HL-60 (cell line): ENCODE measurements around the gene CERS5.

ENCODE experiments used
- GABPA ChIP-seq: IDR thresholded peaks from 2 replicates; pipeline ENCODE4 v1.6.1; 2012; ENCODE audit warnings: low read depth
- POLR2AphosphoS5 ChIP-seq: IDR thresholded peaks from 2 replicates; pipeline ENCODE4 v1.6.1; 2012; ENCODE audit warnings: low read depth
- SPI1 ChIP-seq: IDR thresholded peaks from 2 replicates; pipeline ENCODE4 v1.6.1; 2012; ENCODE audit warnings: low read depth, mild to moderate bottlenecking, borderline replicate concordance
- TF ChIP-seq, protein P1 (sequence below): IDR thresholded peaks from one replicate; pipeline ENCODE4 v1.5.1; 2011; ENCODE audit warnings: low read length, control low read depth, inconsistent platforms; ENCODE audit not compliant: insufficient read depth
- TF ChIP-seq, protein P2 (sequence below): IDR thresholded peaks from 2 replicates; pipeline ENCODE4 v1.6.1; 2012; ENCODE audit warnings: low read depth; ENCODE audit not compliant: insufficient replicate concordance

DNA sequence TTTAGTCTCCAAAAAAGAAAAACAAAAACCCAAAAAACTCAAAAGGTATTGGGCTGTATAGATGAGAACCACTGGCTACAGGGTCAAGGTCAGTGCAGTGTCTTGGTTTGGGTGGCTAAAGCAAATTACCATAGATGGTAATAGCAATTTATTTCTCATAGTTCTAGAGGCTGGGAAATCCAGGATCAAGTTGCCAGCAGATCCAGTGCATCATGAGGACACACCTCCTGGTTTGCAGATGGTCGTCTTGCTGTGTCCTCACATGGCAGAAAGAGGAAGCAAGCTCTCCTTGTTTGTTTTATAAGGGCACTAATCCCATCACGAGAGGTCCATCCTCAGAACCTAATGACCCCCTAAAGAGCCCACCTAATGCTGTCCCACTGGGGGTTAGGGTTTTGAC, 44.0 kb downstream of the CERS5 start:
- TF ChIP-seq, protein P1, sequence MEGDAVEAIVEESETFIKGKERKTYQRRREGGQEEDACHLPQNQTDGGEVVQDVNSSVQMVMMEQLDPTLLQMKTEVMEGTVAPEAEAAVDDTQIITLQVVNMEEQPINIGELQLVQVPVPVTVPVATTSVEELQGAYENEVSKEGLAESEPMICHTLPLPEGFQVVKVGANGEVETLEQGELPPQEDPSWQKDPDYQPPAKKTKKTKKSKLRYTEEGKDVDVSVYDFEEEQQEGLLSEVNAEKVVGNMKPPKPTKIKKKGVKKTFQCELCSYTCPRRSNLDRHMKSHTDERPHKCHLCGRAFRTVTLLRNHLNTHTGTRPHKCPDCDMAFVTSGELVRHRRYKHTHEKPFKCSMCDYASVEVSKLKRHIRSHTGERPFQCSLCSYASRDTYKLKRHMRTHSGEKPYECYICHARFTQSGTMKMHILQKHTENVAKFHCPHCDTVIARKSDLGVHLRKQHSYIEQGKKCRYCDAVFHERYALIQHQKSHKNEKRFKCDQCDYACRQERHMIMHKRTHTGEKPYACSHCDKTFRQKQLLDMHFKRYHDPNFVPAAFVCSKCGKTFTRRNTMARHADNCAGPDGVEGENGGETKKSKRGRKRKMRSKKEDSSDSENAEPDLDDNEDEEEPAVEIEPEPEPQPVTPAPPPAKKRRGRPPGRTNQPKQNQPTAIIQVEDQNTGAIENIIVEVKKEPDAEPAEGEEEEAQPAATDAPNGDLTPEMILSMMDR: no peak
- TF ChIP-seq, protein P2, sequence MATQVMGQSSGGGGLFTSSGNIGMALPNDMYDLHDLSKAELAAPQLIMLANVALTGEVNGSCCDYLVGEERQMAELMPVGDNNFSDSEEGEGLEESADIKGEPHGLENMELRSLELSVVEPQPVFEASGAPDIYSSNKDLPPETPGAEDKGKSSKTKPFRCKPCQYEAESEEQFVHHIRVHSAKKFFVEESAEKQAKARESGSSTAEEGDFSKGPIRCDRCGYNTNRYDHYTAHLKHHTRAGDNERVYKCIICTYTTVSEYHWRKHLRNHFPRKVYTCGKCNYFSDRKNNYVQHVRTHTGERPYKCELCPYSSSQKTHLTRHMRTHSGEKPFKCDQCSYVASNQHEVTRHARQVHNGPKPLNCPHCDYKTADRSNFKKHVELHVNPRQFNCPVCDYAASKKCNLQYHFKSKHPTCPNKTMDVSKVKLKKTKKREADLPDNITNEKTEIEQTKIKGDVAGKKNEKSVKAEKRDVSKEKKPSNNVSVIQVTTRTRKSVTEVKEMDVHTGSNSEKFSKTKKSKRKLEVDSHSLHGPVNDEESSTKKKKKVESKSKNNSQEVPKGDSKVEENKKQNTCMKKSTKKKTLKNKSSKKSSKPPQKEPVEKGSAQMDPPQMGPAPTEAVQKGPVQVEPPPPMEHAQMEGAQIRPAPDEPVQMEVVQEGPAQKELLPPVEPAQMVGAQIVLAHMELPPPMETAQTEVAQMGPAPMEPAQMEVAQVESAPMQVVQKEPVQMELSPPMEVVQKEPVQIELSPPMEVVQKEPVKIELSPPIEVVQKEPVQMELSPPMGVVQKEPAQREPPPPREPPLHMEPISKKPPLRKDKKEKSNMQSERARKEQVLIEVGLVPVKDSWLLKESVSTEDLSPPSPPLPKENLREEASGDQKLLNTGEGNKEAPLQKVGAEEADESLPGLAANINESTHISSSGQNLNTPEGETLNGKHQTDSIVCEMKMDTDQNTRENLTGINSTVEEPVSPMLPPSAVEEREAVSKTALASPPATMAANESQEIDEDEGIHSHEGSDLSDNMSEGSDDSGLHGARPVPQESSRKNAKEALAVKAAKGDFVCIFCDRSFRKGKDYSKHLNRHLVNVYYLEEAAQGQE: no peak
- TF ChIP-seq GABPA: no peak
- no peak for TF ChIP-seq POLR2AphosphoS5
- no peak for TF ChIP-seq SPI1
